Uterus (tissue), 2 donors: ENCODE measurements around the gene TMEM181.

ENCODE experiments used
- CTCF ChIP-seq, 4 experiments: fragments of 200-600 bp in 2 of 4; fragments of 450-650 bp in 2 of 4; sonication (generic) in 2 of 4; IDR thresholded peaks; one replicate each; pipeline ENCODE4 v1.5.1; 2016 to 2019; ENCODE audit warnings: antibody characterized with exemption in 4 of 4, mild to moderate bottlenecking in 2 of 4, moderate library complexity in 1 of 4
- POLR2A ChIP-seq, 2 donors: fragments of 450-650 bp; IDR thresholded peaks; one replicate each; pipeline ENCODE4 v1.6.1; 2016; ENCODE audit warnings: antibody characterized with exemption in 2 of 2, mild to moderate bottlenecking in 1 of 2, moderate library complexity in 1 of 2

GRCh38 chr6:158636778-158637177 lies 76.9 kb downstream of the TMEM181 start:
- TF ChIP-seq CTCF (IDR thresholded peaks at IDR 0.05) (no peak), POLR2A (IDR thresholded peaks at IDR 0.05) (no peak)
